Tibial nerve (tissue), 4 donors: ENCODE measurements around the gene GMEB1. TPM values are rescaled to one million over a fixed set of nuclear protein-coding genes. Genes with fewer than 3 reads are reported as not detected.
"Not testable (repeated sequence)": the region's sequence is repeated elsewhere in the genome, so short reads cannot be mapped to it uniquely, and the experiment has no call there.

ENCODE experiments used
- DNase-seq, 2 donors: peaks; one replicate each; pipeline ENCODE4 v3.0.0-alpha.2; 2019; ENCODE audit warnings: low spot score in 2 of 2
- H3K27ac ChIP-seq, 4 donors: fragments of 200-600 bp; sonication (generic) in 3 of 4; one replicate each; pipeline ENCODE4 v1.5.1; 2017 to 2019; ENCODE audit warnings: mild to moderate bottlenecking in 1 of 4
- H3K27me3 ChIP-seq, 2 donors: fragments of 200-600 bp; sonication (generic) in 1 of 2; one replicate each; pipeline versions ENCODE4 v1.5.1 to v1.6.0; 2017 to 2019
- H3K36me3 ChIP-seq, 3 donors: fragments of 200-600 bp; sonication (generic); one replicate each; pipeline ENCODE4 v1.5.1; 2018 to 2019
- H3K4me1 ChIP-seq, 4 donors: fragments of 200-600 bp; sonication (generic) in 3 of 4; one replicate each; pipeline ENCODE4 v1.5.1; 2017 to 2019
- H3K4me3 ChIP-seq, 4 donors: fragments of 200-600 bp; sonication (generic) in 3 of 4; one replicate each; pipeline ENCODE4 v1.5.1; 2017 to 2019; ENCODE audit warnings: mild to moderate bottlenecking in 1 of 4, moderate library complexity in 1 of 4
- H3K9me3 ChIP-seq, 4 donors: fragments of 200-600 bp; sonication (generic) in 3 of 4; one replicate each; pipeline ENCODE4 v1.5.1; 2017 to 2019
- CTCF ChIP-seq, 5 experiments: fragments of 200-600 bp in 3 of 5; fragments of 450-650 bp in 2 of 5; sonication (generic) in 3 of 5; IDR thresholded peaks; one replicate each; pipeline ENCODE4 v1.5.1; 2016 to 2019; ENCODE audit warnings: antibody characterized with exemption in 5 of 5, mild to moderate bottlenecking in 3 of 5, moderate library complexity in 2 of 5
- EP300 ChIP-seq, 2 donors: sonication (generic); formaldehyde crosslinking; IDR thresholded peaks; one replicate each; pipeline ENCODE4 v1.6.1; 2017; ENCODE audit warnings: antibody characterized with exemption in 2 of 2, mild to moderate bottlenecking in 1 of 2
- POLR2A ChIP-seq, 2 donors: fragments of 450-650 bp; IDR thresholded peaks; one replicate each; pipeline ENCODE4 v1.6.1; 2017; ENCODE audit warnings: antibody characterized with exemption in 2 of 2, mild to moderate bottlenecking in 2 of 2, moderate library complexity in 2 of 2
- WGBS, 2 donors: methylation state at CpG; one replicate each; pipeline ENCODE4 v1.1.5; 2018; 5-methylcytosine and 5-hydroxymethylcytosine counted together
- total RNA-seq, 4 donors: library from RNA; depleted of rRNA; stranded (reverse); fragments of >200 nt; gene quantifications; one replicate each; pipeline ENCODE4 v1.1.0, GENCODE V29; 2016

Gene GMEB1
- total RNA-seq, 4 donors from 2014 or later = 7.1 to 16.2 (median 11.0) TPM

GRCh38 chr1:28716336-28716735 is 47.8 kb downstream of the GMEB1 start:
- Histone ChIP-seq H3K4me3 (no peak overlapping the region), H3K36me3 (peaks cover 1 to 51% (median 12%) of the 10 kb centered on the region in 3 donors), H3K27me3 (no peaks in the 10 kb centered on the region), H3K9me3 (no peaks in the 10 kb centered on the region), H3K27ac (no peak overlapping the region), H3K4me1 (no peaks in the 10 kb centered on the region)
- DNase-seq = no peak
- TF ChIP-seq POLR2A (IDR thresholded peaks at IDR 0.05) (no peak), EP300 (IDR thresholded peaks at IDR 0.05) (no peak), CTCF (IDR thresholded peaks at IDR 0.05) (no peak)
- 87 to 95% methylated on average over 2 of the region's 2 CpGs for WGBS, 2 donors

- Histone ChIP-seq H3K4me1 (no peaks in the 10 kb centered on the region), H3K36me3 (peaks cover 0 to 33% (median 12%) of the 10 kb centered on the region in 3 donors)
- DNase-seq = no peak
Observed at GRCh38 chr1:28718166-28718565, 49.6 kb downstream of the GMEB1 start.

GRCh38 chr1:28718586-28719331 is 50.2 kb downstream of the GMEB1 start:
- WGBS, 2 donors = 75 to 78% methylated on average over 4 of the region's 4 CpGs
- no peak for DNase-seq
- H3K27me3 ChIP-seq = no peaks in the 10 kb centered on the region
- H3K9me3 ChIP-seq = no peaks in the 10 kb centered on the region
- peaks cover 0 to 27% (median 8%) of the 10 kb centered on the region in 3 donors for H3K36me3 ChIP-seq
- H3K27ac ChIP-seq = no peak overlapping the region
- TF ChIP-seq POLR2A (IDR thresholded peaks at IDR 0.05) (no peak), CTCF (IDR thresholded peaks at IDR 0.05) (no peak), EP300 (IDR thresholded peaks at IDR 0.05) (no peak)
- H3K4me3 ChIP-seq = no peak overlapping the region
- H3K4me1 ChIP-seq = no peaks in the 10 kb centered on the region

More at GRCh38 chr1:28718166-28718565, 49.6 kb downstream of the GMEB1 start:
- TF ChIP-seq EP300 (IDR thresholded peaks at IDR 0.05) (no peak), CTCF (IDR thresholded peaks at IDR 0.05) (no peak), POLR2A (IDR thresholded peaks at IDR 0.05) (no peak)
- H3K9me3 ChIP-seq = no peaks in the 10 kb centered on the region
- 100% methylated on average over 1 of the region's 1 CpG for WGBS, 2 donors
- no peak overlapping the region for H3K4me3 ChIP-seq
- no peak overlapping the region for H3K27ac ChIP-seq
- H3K27me3 ChIP-seq = no peaks in the 10 kb centered on the region

GRCh38 chr1:28719332-28719619 is 50.7 kb downstream of the GMEB1 start:
- Histone ChIP-seq H3K4me1 (no peaks in the 10 kb centered on the region), H3K9me3 (no peaks in the 10 kb centered on the region), H3K4me3 (no peak overlapping the region), H3K36me3 (peaks cover 0 to 22% (median 3%) of the 10 kb centered on the region in 3 donors), H3K27ac (no peak overlapping the region), H3K27me3 (no peaks in the 10 kb centered on the region)
- no peak for DNase-seq
- no peak for TF ChIP-seq EP300 (IDR thresholded peaks at IDR 0.05)
- no peak for TF ChIP-seq POLR2A (IDR thresholded peaks at IDR 0.05)
- no peak for TF ChIP-seq CTCF (IDR thresholded peaks at IDR 0.05)

- Histone ChIP-seq H3K4me1 (no peaks in the 10 kb centered on the region), H3K4me3 (no peak overlapping the region), H3K27me3 (no peaks in the 10 kb centered on the region), H3K9me3 (no peaks in the 10 kb centered on the region), H3K27ac (no peak overlapping the region), H3K36me3 (peaks cover 0 to 11% (median 0%) of the 10 kb centered on the region in 3 donors)
- no peak for TF ChIP-seq CTCF (IDR thresholded peaks at IDR 0.05)
- TF ChIP-seq EP300 (IDR thresholded peaks at IDR 0.05) = no peak
- TF ChIP-seq POLR2A (IDR thresholded peaks at IDR 0.05) = no peak
- WGBS, 2 donors = 86 to 88% methylated on average over 5 of the region's 5 CpGs
- no peak for DNase-seq
Observed at GRCh38 chr1:28720376-28720775, 51.8 kb downstream of the GMEB1 start.

GRCh38 chr1:28721927-28722326 is 53.3 kb downstream of the GMEB1 start:
- H3K4me1 ChIP-seq, H3K4me3 ChIP-seq, DNase-seq, H3K36me3 ChIP-seq, H3K27me3 ChIP-seq, H3K9me3 ChIP-seq, H3K27ac ChIP-seq: not testable (repeated sequence)
- 91 to 94% methylated on average over 18 of the region's 18 CpGs for WGBS, 2 donors

GRCh38 chr1:28725365-28725764 is 56.8 kb downstream of the GMEB1 start:
- H3K4me1 ChIP-seq, H3K9me3 ChIP-seq, H3K4me3 ChIP-seq, DNase-seq, H3K27me3 ChIP-seq, H3K36me3 ChIP-seq, H3K27ac ChIP-seq: not testable (repeated sequence)
- 76 to 87% methylated on average over 5 of the region's 5 CpGs for WGBS, 2 donors
